OCI-M1 (cell line): ENCODE results near the gene KCNJ6.
"Not testable (repeated sequence)": the region's sequence is repeated elsewhere in the genome, so short reads cannot be mapped to it uniquely, and the experiment has no call there.

Source experiments
- DNase-seq: peaks from one replicate; lab custom pipeline; 2025; lab: John Stamatoyannopoulos, UW

The KCNJ6 gene

DNA sequence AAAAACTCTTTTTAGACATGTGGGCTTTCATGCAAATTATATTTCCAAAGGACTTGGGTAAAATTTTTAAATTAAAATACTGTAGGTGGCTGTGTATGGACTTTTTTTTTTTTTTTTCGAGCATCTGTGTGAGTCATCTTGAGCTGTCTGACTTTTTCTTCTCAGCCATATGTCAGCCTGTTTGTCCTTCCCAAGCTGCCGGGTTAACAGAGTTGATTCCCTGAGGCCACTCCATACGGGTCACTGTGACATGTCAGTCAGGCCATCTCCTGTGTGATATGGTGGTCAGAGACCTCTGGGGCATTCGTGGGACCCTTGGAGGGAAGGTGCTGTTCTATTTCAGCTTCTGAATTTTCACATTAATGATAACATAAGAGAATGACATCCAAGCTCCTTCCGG is 148.3 kb downstream of the KCNJ6 start:
- DNase-seq, result no peak

DNA sequence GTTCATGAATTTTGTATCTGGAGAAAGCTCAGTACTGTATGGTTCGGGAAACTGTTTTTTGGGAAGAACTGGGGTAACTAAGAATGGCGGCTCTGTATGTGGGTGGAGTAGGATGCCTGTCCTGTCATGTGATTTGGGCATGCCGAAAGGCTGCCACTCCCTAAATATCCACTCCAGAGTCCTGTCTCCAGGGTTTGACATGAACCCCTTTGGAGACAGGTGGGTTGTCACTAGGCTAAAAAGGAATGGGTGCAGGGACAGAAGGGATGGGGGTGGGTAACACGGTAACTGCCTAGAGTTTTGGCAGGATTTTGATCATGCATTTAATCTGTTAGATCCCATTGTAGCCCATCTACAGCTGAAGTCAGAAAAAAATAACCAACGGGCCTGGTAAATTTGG is 150.1 kb downstream of the KCNJ6 start:
- DNase-seq, result no peak

DNA sequence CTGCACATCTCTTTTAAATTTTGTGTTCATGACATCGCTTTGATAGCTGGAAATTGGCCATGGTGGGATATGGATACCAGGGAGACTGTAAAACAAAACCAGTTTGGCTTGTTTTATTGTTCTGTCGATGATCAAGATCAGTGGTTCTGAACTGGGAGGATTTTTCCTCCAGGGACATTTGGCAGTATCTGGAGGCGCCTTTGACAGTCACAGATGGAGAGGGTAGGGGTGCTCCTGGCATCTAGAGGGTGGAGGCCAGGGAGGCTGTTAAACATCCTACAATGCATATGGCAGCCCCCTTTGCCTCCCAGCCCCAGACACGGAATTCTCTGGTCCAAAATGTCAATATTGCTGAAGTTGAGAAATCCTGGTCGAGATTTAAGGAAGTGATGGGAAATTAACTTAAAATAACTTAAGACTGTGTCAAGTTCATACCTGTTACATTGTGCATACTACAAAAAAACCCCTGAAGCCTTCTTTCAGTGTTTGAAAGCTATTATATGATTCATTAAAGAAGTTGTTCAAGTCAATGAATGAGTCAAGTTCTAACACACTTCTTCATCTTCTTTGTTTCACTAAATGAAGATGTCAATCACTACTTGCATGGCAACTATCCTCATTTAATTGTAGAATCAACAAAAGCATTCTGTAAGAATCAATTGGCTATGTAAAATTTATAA is 150.9 kb downstream of the KCNJ6 start:
- DNase-seq, result no peak

DNA sequence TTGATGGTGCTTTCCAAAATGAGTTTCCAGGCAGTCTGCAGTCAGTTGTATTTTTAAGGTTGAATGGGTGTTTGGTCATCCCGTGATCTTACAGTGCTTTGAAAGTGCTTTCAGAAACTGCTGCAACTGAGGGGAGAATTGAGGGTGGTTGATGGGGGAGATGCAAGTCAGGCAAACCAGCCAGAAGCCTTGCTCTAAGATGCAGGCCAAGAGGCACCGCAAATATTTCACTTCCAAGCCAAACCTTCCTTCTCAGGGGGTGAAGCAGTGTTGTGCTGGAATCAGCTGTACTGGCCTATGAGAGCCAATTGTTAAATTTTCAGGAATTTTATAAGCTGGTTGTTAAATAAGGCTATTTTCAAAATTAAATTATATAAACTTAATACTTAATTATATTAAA is 151.6 kb downstream of the KCNJ6 start:
- no peak for DNase-seq

DNA sequence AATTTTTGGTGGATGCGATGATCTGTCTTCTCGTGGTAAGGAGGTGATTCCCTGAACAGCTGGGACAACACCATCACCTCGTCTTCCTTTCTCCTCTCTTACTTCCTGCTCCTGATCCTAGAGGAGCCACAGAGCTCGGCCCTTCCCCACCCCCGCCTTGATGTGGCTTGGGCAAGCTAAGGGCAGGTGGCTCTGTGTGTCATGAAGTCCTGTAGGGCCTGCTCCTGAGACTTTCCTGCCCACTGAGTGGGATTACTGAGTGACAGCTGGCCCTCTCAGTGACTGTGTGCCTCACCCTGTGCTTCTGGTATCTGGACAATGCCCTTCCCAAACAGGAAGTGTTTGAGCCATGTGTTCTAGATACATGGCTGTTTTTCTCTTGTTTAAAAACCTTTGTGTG is 153.0 kb downstream of the KCNJ6 start:
- DNase-seq, result no peak

DNA sequence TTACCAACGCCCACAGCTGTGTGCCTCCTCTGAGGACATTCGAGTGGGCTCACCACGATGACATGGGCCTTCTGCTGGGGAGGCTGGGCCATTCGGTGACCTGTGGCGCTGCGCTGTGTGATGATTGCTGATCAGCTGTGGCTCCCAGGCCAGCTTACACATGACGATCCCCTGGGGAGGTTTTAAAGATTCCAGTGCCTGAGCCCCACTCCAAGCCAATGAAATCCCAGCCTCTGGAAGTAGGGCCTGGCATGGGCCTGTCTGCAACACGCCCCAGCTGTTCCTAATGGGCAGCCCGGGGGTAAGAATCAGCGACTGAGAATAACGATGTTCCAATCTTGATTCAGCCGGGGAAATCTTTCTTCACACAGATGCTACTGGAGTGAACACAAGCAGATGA is 153.7 kb downstream of the KCNJ6 start:
- no peak for DNase-seq

DNA sequence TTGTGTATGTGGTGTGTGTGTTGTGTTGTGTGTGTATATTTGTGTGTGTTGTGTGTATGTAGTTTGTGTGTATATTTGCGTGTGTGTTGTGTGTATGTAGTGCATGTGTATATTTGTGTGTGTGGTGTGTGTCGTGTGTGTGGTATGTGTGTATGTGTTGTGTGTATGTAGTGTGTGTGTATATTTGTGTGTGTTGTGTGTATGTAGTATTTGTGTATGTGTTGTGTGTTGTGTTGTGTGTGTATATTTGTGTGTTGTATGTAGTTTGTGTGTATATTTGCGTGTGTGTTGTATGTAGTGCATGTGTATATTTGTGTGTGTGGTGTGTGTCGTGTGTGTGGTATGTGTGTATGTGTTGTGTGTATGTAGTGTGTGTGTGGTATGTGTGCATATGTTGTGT is 154.9 kb downstream of the KCNJ6 start:
- not testable (repeated sequence) for DNase-seq

DNA sequence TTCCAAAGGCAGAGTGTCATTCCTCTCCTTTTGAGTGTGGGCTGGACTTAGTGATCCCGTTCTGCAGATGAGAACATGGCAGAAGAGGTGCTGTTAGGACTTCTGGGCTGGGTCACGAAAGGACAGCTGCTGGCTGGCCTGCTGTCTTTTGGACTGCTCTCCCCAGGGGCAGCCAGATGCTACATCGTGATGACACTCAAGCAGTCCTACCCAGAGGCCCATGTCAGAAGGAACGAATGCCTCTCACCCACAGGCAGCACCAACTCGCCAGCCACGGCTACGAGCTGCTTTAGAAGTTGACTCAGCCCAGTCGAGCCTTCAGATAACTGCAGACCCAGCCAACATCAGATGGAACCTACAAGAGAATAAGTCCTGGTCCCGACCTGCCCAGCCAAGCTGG is 156.5 kb downstream of the KCNJ6 start:
- DNase-seq, result no peak

DNA sequence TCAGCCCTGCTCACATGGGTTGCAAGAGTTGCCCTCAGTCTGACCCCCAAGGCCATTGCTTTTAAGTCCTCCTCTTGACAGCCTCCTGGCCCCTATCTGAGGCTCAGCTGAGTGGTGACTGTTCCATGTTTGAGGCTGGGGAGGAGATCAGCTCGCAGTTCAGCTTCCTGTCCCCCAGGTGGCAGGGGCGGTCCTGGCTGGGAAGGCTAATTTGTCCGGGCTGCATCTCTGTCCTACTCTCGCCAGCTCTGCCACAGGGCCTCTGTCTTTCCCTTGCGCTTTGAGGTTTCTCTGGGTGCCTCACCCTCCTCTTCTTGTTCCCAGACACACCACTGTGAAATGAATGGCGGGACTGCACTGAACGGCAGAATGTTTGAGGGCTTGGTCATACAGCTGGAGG is 157.3 kb downstream of the KCNJ6 start:
- peak; percentile 26 for DNase-seq

DNA sequence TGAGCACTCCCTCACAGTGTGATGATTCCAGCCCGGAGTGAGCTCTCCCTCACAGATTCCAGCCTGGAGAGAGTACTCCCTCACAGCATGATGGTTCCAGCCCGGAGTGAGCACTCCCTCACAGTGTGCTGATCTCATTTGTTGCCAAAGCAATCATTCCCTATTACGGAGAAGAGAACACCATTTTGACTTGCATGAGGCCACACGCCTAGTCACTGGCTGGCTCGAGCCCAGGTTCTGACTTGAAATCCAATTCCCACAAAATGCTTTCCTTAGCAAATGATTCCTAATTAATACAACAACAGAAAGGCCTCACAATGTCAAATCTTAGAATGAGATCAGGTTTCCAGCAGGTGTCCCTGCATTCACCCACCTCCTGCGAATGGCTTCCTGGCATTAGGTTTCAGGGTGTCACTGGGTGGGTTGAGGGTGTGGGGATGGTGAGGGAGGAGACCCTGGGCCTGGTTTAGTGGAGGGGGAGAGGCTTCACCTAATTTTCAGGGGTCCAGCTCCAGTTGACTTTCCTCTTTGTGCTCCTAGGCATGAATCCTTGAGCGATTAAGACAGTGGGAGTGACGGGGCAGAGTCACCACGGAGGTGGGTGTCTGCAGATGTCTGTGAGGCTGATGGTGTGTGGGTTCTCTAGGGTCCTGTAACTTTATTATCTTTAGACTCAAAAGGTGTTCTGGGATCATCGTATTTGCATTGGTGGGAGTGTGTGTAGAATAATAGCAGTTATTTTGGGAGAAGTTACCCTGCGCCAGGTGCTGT is 158.5 kb downstream of the KCNJ6 start:
- no peak for DNase-seq

DNA sequence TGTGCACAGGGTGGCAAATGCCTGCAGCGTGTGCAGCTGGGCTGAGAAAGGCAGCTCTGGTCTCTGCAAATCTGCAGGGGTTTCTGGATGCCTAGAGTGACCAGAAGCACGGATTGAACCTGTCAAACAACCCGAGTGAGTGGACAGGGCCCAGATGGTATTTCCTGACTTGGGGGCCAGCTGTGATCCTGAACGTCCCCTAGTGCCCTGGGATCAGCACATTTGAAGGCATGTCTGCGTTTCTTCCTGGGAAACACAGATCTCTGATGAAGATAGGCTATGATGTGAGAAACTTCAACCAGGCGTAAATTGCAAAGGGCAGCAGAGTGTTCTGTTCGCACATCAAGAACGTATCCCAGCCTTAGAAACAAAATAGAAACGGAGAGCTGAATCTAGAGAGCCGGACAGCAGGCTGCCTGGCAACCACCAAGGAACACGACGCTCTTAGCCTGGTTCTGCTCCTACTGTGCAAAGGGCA is 163.1 kb downstream of the KCNJ6 start:
- no peak for DNase-seq

DNA sequence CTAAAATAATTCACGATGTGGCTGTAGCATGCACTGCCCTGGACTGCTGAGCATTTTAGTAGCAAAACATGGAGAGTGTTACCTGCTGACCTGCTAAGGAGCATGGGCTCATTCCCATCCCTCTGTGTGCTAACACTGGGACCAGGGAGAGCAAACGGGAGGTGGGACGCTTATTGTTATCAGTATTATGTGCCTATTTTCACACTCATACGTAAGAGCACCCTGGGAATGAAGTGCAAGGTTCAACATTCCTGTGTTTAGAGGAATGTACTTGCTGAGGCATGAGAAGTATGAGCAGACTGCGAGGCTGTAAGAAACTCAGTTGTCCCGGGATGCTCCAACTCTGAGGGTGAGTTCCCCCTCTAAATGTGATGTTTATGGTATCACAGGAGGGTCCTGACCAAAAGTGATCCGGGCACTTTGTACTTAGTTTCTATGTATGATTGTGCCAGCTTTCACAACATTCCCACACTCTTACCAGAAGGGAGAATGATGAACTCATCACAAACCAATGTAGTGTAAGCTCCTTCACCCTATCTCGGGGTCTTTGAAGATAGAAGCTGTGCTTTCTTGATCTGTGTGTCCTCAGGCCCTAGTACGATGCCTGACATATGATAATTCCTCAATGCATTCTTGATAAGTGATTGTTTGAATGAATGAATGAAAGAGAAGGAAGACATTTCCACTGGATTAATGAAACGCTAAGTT is 164.8 kb downstream of the KCNJ6 start:
- no peak for DNase-seq

DNA sequence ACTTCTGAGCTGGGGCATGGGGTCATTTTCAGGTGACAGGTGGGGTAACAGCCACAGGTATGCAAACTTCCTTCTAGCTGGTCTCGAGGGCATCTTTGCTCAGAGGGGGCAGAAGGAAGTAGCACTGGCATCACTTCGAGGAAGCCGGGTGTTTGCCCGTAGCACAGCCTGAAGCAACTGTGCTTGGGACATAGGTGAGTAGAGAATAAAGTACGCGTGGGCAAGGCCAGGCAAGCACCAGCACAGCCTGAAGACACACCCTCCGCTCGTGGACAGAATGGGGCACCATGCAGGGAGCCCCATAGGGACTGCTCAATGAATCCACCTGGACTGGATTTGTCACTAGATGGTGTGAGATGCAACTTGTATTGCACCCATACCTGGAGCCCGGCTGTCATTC is 167.1 kb downstream of the KCNJ6 start:
- no peak for DNase-seq

DNA sequence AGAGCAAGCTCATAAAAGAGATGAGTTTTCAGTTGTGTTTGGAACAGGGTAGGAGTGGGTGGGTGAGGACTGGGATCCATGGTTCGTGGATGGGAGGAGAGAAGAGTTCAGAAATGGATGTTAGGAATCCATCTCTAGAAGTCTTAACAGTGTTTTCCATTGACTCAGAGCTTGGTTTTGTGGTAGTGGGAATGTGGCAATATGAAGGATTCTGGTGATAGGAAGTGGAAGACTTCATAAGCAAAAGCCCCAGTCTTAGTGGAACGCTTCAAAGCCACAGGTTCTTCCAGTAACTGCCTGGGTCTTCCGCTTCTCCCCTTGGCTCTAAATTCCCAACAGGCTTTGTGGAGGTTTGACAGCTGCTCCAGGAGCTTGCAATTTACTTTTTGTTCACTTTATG is 167.9 kb downstream of the KCNJ6 start:
- DNase-seq, result no peak

DNA sequence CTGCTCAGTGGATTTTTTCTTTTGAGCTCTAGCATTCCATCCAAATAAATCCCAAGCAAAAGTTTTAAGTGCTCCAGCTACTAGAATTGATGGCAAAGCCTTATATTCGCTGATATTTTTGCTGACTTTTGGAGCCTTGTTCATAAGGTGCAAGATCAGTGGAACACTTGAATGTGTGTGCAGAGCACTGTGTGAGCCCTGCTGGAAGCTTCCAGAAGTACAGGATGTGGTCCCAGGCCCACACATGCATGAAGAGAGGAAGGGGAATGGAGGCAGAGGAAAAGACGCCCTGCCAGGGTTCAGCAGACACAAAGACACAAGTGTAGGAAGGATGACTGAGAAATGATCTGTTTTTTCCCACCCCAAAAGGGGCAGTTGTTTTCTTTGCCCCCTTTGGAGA is 169.4 kb downstream of the KCNJ6 start:
- no peak for DNase-seq

DNA sequence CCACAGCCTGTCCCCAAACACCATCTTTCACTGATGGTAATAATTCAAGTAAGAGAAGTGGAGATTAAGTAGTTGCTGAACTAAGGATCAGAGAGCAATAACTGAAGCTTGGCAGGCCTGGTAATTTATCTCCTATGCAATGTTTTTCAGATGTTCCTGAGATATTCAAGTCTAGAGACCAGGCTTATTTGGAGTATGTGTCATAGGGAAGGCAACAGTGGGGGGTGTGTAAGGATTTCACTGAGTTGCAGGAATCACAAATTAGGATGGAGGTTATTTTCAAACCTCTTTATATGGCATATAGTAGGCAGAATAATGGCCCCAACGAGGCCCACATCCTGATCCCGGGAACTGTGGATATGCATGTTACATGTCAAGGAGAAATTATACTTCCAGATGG is 171.7 kb downstream of the KCNJ6 start:
- no peak for DNase-seq

DNA sequence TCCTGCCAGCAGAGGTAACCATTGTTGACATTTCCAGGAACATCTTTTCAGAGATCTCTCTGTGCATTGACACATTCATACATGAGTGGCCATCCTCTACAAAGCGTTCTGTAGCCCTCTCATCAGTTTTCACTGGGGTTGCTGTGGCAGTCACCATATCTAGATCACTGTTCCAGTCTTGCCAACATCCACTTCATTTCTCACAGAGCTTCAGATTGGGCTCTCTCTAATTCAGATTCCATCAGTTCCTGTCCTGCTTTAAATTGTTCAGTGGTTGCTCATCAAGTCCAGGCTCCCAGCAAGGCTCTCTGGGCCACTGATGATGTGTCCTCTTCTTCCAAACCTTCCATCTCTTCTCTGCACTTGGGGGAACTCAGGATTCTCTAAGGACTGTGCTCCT is 173.7 kb downstream of the KCNJ6 start:
- DNase-seq, result no peak

DNA sequence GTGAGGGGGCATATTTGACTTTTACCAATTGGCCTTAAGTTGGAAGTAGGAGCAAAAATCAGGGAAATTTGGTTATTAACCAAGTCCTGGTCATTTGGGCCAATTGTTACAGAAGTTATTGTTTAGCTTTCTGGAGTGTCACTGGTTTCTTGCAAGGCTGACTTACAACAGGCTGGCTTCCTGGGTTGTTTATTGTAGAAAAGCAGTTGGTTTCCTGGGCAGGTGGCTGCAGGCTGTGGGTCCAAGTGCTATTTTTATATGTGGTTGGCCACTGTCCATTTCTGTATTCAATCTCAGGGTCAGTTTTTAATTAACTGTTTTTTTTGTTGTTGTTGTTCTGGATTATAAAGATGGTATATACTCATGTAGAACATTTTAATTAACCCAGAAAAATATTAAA is 174.1 kb downstream of the KCNJ6 start:
- no peak for DNase-seq

DNA sequence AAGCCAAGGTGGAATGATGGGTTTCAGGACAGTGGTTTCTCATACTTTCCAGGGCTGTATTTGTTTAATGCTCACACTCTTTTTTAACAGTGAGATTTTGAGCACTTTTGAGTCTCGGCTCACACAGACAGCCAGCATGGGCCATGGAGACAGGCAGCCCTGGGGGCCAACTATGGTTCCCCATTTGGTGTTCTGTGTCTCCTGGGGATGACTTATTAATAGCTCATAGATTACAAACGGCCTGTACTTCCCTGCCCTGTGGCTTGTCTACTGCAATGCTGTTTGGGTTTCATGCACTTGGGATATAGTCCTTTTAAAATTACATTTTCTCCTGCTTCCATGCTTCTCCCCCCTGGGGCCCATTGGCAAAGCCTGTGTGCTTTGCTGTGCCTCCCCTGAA is 178.3 kb downstream of the KCNJ6 start:
- no peak for DNase-seq

DNA sequence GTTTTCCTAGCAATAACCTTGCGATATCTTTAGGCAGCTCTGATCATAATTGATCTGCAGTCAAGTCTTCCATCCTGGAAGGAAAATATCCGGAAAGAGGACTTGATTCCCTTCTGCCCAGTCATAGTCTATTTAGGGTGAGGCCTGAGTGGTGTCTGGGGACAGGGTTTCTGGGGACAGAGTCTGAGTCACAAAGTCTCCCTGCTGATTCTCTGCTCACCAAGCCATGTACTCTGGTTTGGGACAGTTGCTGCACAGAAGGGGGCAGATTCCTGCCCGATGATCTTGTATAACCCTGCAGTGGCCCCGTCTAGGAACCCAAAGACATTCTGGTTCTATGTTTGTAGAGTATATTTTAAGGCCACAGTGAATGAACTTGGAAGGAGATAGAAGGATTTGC is 178.8 kb downstream of the KCNJ6 start:
- no peak for DNase-seq

DNA sequence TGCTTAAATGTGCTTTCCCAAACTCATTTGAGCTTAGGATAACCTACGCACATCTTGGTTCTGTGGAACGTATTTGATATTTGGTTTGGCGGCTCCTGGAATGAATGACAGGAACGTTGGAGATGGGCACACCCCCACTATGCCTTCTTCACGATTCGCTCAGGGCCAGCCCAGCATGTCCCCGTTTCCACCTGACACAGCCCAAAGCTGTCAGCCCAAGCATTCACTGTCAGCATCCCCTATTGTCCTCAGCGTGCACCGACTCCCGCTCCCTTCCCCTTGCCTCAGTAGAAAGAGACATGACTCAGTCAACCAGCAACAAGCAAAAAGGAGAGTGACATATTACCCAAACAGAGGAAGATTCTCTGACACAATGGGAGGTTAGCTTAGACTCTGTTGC is 181.4 kb downstream of the KCNJ6 start:
- DNase-seq, result no peak

DNA sequence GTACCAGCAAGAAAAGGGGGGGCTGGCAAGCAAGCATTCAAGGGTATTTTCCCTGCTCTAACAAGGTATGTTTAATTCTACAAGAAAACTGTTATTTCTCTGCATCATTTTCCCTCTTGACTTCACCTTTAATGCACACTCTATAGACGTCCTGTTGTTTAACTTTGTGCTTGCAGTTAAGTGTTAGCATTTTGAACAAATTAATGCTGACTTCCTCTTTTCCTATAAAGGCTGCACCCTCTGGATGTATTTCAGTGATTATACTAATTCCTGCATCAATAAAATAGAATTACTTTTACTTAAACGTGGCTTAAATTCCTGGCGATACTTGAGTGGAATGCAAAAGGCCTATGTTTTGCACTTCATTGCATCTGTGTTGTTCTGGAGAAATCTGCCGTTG is 183.3 kb downstream of the KCNJ6 start:
- no peak for DNase-seq

DNA sequence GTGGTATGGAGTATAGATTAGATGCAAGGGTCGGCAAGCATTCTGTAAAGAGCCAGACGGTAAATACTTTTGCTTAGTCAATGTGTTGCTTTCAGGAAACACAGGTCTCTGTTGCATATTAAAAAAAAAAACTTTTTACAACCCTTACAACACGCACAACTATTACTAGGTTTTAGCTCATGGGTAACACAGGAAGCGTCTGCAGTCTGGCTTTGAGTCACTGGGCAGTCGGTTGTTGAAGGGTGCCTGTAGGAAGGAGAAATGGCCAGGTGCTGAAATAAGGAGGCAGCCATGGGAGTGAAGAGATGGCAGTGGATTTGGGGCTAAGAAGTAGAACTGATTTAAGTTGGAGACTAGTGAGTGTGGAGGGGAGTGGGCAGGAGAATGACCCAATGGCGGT is 192.1 kb downstream of the KCNJ6 start:
- DNase-seq, result no peak
